Measurements from ENCODE around the gene XRCC5. TPM values are rescaled to one million over a fixed set of nuclear protein-coding genes. Genes with fewer than 3 reads are reported as not detected.

XRCC5 gene
- polyA plus RNA-seq, 1 donor (not counting 4 experiments of a cell fraction or from before 2014, with no cell fraction given) = 521 TPM

DNA sequence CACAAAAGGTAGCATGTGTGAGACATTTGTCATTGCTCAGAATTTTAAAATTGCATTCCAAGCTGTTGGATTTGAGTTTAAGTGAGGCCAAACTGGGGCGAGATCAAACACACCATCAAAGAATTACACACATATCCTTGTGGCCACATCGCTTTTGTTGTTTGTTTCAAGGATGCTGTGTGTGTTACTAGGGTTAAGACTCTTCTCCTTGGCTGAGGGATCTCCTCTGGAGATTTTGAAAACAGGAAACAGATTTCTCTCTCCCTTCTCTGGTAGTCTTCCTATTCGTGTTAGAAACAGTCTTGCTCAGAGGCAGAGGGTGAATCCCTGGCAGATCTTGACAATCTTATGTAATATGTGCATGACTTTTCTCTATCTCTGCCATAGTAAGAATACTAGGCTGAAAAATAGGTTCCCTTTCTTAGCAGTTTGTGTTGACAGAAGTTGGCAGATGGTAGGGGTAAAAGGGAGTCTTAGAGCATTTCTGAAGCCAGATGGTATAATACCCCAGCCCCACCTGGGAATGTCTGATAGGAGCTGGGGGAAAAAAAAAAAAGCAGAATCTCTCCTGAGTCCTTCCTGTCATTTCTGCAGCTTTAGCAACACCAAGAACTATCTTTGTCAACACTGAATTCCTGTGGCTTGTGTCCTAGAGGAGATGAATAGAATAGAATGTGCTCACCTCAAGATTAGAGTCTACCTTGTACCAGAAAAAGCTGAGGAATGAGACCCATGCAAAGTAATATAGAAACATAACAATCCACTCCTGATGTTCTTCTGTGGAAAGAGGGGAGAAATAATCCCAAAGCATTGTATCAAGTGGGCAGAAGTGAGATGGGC lies 101.8 kb downstream of the XRCC5 start:
- Histone ChIP-seq H3K27ac (ENCODE audit: control insufficient read depth, insufficient read depth, low read length) (no peak overlapping the region), H3K4me1 (ENCODE audit: control insufficient read depth, extremely low read depth, insufficient read depth, low read length) (peaks cover 15% of the 10 kb centered on the region), H2AFZ (ENCODE audit: control insufficient read depth, low read length) (no peak overlapping the region), H4K20me1 (ENCODE audit: control insufficient read depth, extremely low read depth, insufficient read depth, low read length) (no peaks in the 10 kb centered on the region), H3K79me2 (ENCODE audit: control insufficient read depth, insufficient read depth, low read length) (no peaks in the 10 kb centered on the region), H3K27me3 (ENCODE audit: control insufficient read depth, extremely low read depth, insufficient read depth, low read length) (no peaks in the 10 kb centered on the region), H3K4me3 (ENCODE audit: control insufficient read depth in 2 of 3, extremely low read depth in 1 of 3, insufficient read depth in 2 of 3, low read depth in 1 of 3, low read length in 3 of 3) (no peak overlapping the region), H3K9ac (ENCODE audit: control insufficient read depth, extremely low read depth, insufficient read depth, low read length) (no peak overlapping the region), H3K4me2 (ENCODE audit: control insufficient read depth, extremely low read depth, insufficient read depth, low read depth, low read length) (no peak overlapping the region), H3K9me3 (ENCODE audit: control insufficient read depth, low read depth, low read length) (no peaks in the 10 kb centered on the region), H3K36me3 (ENCODE audit: control insufficient read depth in 2 of 2, extremely low read depth in 1 of 2, insufficient read depth in 2 of 2, low read length in 2 of 2) (peaks cover 2 to 20% of the 10 kb centered on the region in 2 experiments), H3K9me1 (ENCODE audit: control insufficient read depth, extremely low read depth, insufficient read depth, low read length) (no peaks in the 10 kb centered on the region)
- TF ChIP-seq, protein P1, sequence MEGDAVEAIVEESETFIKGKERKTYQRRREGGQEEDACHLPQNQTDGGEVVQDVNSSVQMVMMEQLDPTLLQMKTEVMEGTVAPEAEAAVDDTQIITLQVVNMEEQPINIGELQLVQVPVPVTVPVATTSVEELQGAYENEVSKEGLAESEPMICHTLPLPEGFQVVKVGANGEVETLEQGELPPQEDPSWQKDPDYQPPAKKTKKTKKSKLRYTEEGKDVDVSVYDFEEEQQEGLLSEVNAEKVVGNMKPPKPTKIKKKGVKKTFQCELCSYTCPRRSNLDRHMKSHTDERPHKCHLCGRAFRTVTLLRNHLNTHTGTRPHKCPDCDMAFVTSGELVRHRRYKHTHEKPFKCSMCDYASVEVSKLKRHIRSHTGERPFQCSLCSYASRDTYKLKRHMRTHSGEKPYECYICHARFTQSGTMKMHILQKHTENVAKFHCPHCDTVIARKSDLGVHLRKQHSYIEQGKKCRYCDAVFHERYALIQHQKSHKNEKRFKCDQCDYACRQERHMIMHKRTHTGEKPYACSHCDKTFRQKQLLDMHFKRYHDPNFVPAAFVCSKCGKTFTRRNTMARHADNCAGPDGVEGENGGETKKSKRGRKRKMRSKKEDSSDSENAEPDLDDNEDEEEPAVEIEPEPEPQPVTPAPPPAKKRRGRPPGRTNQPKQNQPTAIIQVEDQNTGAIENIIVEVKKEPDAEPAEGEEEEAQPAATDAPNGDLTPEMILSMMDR (optimal IDR thresholded peaks at IDR 0.05 in 1 of 3, IDR thresholded peaks at IDR 0.05 in 1 of 3, conservative IDR thresholded peaks at IDR 0.05 in 1 of 3; ENCODE audit: extremely low read depth in 1 of 3, insufficient read depth in 2 of 3, low read length in 3 of 3) = no peak
- TF ChIP-seq EZH2 (IDR thresholded peaks at IDR 0.05; ENCODE audit: low read length) = no peak
- dilution Hi-C loops (cut with MboI; ENCODE audit: extremely low pct_ligation_motif_present, low sequenced_read_pairs) = no loop called here
- no peak for FAIRE-seq
- DNase-seq (ENCODE audit: low read depth, low spot score) = no peak

DNA sequence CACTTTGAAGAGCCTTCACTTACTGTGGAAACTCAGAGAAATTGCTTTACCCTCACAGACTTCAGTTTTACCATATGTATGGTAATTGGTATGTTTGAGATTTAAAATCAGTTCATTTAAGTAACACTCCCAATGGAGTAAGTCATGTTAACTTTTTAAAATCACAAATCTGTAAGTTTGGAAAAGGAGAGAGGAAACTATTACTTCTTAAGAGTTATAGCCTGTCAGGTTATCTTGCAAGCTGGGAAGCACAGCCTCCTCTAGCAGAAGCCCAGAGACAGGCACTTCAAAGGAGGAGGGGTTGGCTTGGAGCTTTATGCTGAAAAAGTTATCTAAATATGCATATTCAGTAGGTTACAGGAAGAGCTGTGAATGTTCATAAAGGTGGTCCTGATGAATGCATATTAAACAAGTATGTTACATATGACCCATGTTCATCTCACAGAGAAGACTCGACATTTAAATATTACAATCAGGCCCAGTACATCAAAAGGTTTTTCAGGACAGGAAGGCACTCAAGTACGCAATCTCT lies 102.5 kb downstream of the XRCC5 start:
- no peaks in the 10 kb centered on the region for H3K79me2 ChIP-seq (ENCODE audit: control insufficient read depth, insufficient read depth, low read length)
- H3K9me3 ChIP-seq (ENCODE audit: control insufficient read depth, low read depth, low read length) = no peaks in the 10 kb centered on the region
- H3K9ac ChIP-seq (ENCODE audit: control insufficient read depth, extremely low read depth, insufficient read depth, low read length) = no peak overlapping the region
- no peak overlapping the region for H3K4me3 ChIP-seq (ENCODE audit: control insufficient read depth in 2 of 3, extremely low read depth in 1 of 3, insufficient read depth in 2 of 3, low read depth in 1 of 3, low read length in 3 of 3)
- dilution Hi-C loops (cut with MboI; ENCODE audit: extremely low pct_ligation_motif_present, low sequenced_read_pairs) = no loop called here
- no peaks in the 10 kb centered on the region for H3K9me1 ChIP-seq (ENCODE audit: control insufficient read depth, extremely low read depth, insufficient read depth, low read length)
- no peaks in the 10 kb centered on the region for H3K27me3 ChIP-seq (ENCODE audit: control insufficient read depth, extremely low read depth, insufficient read depth, low read length)
- peaks cover 17% of the 10 kb centered on the region for H3K4me1 ChIP-seq (ENCODE audit: control insufficient read depth, extremely low read depth, insufficient read depth, low read length)
- TF ChIP-seq EZH2 (IDR thresholded peaks at IDR 0.05; ENCODE audit: low read length) = no peak
- TF ChIP-seq, protein P1 (optimal IDR thresholded peaks at IDR 0.05 in 1 of 3, IDR thresholded peaks at IDR 0.05 in 1 of 3, conservative IDR thresholded peaks at IDR 0.05 in 1 of 3; ENCODE audit: extremely low read depth in 1 of 3, insufficient read depth in 2 of 3, low read length in 3 of 3) = no peak
- no peak overlapping the region for H3K27ac ChIP-seq (ENCODE audit: control insufficient read depth, insufficient read depth, low read length)
- DNase-seq (ENCODE audit: low read depth, low spot score) (no peak), FAIRE-seq (no peak)
- H3K36me3 ChIP-seq (ENCODE audit: control insufficient read depth in 2 of 2, extremely low read depth in 1 of 2, insufficient read depth in 2 of 2, low read length in 2 of 2) = peaks cover 2 to 14% of the 10 kb centered on the region in 2 experiments
- no peak overlapping the region for H2AFZ ChIP-seq (ENCODE audit: control insufficient read depth, low read length)
- no peaks in the 10 kb centered on the region for H4K20me1 ChIP-seq (ENCODE audit: control insufficient read depth, extremely low read depth, insufficient read depth, low read length)
- H3K4me2 ChIP-seq (ENCODE audit: control insufficient read depth, extremely low read depth, insufficient read depth, low read depth, low read length) = no peak overlapping the region
